ENCODE data around the gene FHIT. TPM values are rescaled to one million over a fixed set of nuclear protein-coding genes. Genes with fewer than 3 reads are reported as not detected.

The FHIT gene
- total RNA-seq, 1 donor from 2014 or later = 5.7 TPM

DNA sequence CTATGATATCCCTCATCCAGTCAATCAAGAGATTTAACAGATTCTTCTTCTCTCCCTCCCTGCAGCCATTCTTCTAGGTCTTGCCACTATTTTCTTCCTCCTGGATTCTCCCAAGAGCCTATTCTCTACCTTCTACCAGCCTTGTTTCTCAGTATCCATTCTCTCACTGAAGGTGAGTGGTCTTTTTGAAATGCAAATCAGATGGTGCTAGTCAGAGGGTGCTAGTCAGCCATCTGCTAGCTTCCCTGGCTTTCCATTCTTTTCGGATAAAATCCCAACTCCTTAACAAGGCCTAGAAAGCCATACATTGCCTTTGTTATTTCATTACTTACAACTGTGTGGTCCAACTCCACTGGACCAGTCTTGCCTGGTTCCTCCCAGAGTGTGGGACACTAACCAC is 1467.1 kb downstream of the FHIT start:
- TF ChIP-seq, protein P1, sequence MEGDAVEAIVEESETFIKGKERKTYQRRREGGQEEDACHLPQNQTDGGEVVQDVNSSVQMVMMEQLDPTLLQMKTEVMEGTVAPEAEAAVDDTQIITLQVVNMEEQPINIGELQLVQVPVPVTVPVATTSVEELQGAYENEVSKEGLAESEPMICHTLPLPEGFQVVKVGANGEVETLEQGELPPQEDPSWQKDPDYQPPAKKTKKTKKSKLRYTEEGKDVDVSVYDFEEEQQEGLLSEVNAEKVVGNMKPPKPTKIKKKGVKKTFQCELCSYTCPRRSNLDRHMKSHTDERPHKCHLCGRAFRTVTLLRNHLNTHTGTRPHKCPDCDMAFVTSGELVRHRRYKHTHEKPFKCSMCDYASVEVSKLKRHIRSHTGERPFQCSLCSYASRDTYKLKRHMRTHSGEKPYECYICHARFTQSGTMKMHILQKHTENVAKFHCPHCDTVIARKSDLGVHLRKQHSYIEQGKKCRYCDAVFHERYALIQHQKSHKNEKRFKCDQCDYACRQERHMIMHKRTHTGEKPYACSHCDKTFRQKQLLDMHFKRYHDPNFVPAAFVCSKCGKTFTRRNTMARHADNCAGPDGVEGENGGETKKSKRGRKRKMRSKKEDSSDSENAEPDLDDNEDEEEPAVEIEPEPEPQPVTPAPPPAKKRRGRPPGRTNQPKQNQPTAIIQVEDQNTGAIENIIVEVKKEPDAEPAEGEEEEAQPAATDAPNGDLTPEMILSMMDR (IDR thresholded peaks at IDR 0.05) = no peak
- TF ChIP-seq EZH2 (IDR thresholded peaks at IDR 0.05) (no peak), EZH2phosphoT487 (IDR thresholded peaks at IDR 0.05) (no peak)
- no peak overlapping the region for H3K4me3 Mint-ChIP-seq
- H2AFZ ChIP-seq (replicated peaks) = peak overlapping the region; percentile 47
- no peak overlapping the region for H3K4me3 ChIP-seq
- no peak overlapping the region for H3K27ac Mint-ChIP-seq
- H3K36me3 Mint-ChIP-seq = no peaks in the 10 kb centered on the region
- H3K79me2 ChIP-seq (ENCODE audit: low read depth) = no peaks in the 10 kb centered on the region
- no peaks in the 10 kb centered on the region for H4K20me1 ChIP-seq (ENCODE audit: low read depth)
- no peaks in the 10 kb centered on the region for H3K27me3 Mint-ChIP-seq (ENCODE audit: insufficient read depth, low read depth)
- no peak overlapping the region for H3K9ac ChIP-seq
- peaks cover 3% of the 10 kb centered on the region for H3K9me3 Mint-ChIP-seq
- H3K9me3 ChIP-seq (ENCODE audit: low read depth) = no peaks in the 10 kb centered on the region
- H3K4me1 ChIP-seq = peaks cover 5% of the 10 kb centered on the region
- H3K27me3 ChIP-seq = no peaks in the 10 kb centered on the region
- no peaks in the 10 kb centered on the region for H3F3A ChIP-seq (ENCODE audit: low read depth)
- no peak overlapping the region for H3K27ac ChIP-seq
- no peak overlapping the region for H3K4me2 ChIP-seq
- no peaks in the 10 kb centered on the region for H3K4me1 Mint-ChIP-seq
- DNase-seq (ENCODE audit: low spot score) = no peak
- no peaks in the 10 kb centered on the region for H3K36me3 ChIP-seq

DNA sequence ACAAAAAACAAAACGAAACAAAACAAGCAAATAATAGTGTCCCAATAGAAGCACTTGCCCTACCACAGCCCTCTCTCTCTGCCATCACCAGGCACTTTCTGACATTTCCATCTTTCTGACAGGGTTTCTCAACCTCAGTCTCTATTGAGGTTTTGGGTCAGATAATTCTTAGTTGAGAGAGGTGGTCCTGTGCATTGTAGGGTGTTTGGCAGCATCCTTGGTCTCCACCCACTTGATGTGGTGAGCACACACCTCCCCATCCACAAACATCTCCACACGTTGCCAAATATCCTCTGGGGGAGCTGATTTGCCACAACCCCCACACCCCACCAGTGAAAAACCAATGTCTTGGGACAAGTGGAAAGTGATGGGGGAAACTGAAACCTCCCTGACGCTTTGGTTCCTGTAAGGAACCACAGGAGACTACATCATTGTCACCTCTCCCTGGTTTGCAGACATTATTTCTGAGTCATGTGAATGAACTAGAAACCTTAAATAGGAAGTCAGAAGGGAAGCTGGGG is 1467.7 kb downstream of the FHIT start:
- peaks cover 10% of the 10 kb centered on the region for H3K4me1 ChIP-seq
- no peaks in the 10 kb centered on the region for H3K36me3 ChIP-seq
- no peaks in the 10 kb centered on the region for H3K27me3 ChIP-seq
- Mint-ChIP-seq H3K4me1 (no peaks in the 10 kb centered on the region), H3K27me3 (ENCODE audit: insufficient read depth, low read depth) (no peaks in the 10 kb centered on the region), H3K36me3 (no peaks in the 10 kb centered on the region), H3K4me3 (no peak overlapping the region), H3K9me3 (peaks cover 3% of the 10 kb centered on the region), H3K27ac (no peak overlapping the region)
- H2AFZ ChIP-seq (replicated peaks) = no peak overlapping the region
- H3K9ac ChIP-seq = no peak overlapping the region
- no peaks in the 10 kb centered on the region for H3K9me3 ChIP-seq (ENCODE audit: low read depth)
- no peak overlapping the region for H3K27ac ChIP-seq
- H3K79me2 ChIP-seq (ENCODE audit: low read depth) = no peaks in the 10 kb centered on the region
- H3K4me3 ChIP-seq = no peak overlapping the region
- H3F3A ChIP-seq (ENCODE audit: low read depth) = no peaks in the 10 kb centered on the region
- no peak overlapping the region for H3K4me2 ChIP-seq
- no peak for DNase-seq (ENCODE audit: low spot score)
- H4K20me1 ChIP-seq (ENCODE audit: low read depth) = no peaks in the 10 kb centered on the region
- TF ChIP-seq, protein P1 (IDR thresholded peaks at IDR 0.05) = no peak
- TF ChIP-seq EZH2 (IDR thresholded peaks at IDR 0.05) (no peak), EZH2phosphoT487 (IDR thresholded peaks at IDR 0.05) (no peak)

DNA sequence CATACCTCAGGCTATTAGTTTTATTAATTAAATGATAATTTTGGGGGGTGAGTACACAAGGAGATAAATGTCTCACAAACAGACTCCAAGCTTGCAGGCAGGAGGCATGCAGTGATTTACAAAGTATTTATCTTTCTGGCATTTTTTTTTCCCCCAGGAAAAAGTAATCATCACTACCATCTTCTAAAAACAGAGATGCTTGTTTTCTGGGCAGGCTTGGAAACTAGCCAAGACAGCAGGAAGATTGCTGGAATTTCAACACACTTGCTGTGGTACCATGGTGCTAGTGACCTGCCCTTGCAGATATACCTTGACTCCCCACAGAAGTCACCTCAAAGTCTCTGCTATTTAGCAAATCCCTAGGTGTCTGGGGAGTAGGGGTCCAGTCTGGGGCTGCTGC is 1468.6 kb downstream of the FHIT start:
- H3K27ac ChIP-seq = no peak overlapping the region
- DNase-seq (ENCODE audit: low spot score) = no peak
- H3K4me1 ChIP-seq = peaks cover 10% of the 10 kb centered on the region
- no peak overlapping the region for H2AFZ ChIP-seq (replicated peaks)
- no peak overlapping the region for H3K4me2 ChIP-seq
- Mint-ChIP-seq H3K4me1 (no peaks in the 10 kb centered on the region), H3K9me3 (peaks cover 3% of the 10 kb centered on the region), H3K36me3 (no peaks in the 10 kb centered on the region), H3K27me3 (ENCODE audit: insufficient read depth, low read depth) (peaks cover under 1% of the 10 kb centered on the region), H3K27ac (no peak overlapping the region), H3K4me3 (no peak overlapping the region)
- no peaks in the 10 kb centered on the region for H3F3A ChIP-seq (ENCODE audit: low read depth)
- no peaks in the 10 kb centered on the region for H3K9me3 ChIP-seq (ENCODE audit: low read depth)
- H3K27me3 ChIP-seq = no peaks in the 10 kb centered on the region
- H3K4me3 ChIP-seq = no peak overlapping the region
- H3K9ac ChIP-seq = no peak overlapping the region
- no peaks in the 10 kb centered on the region for H3K79me2 ChIP-seq (ENCODE audit: low read depth)
- TF ChIP-seq, protein P1 (IDR thresholded peaks at IDR 0.05) = no peak
- TF ChIP-seq EZH2 (IDR thresholded peaks at IDR 0.05) (no peak), EZH2phosphoT487 (IDR thresholded peaks at IDR 0.05) (no peak)
- no peaks in the 10 kb centered on the region for H3K36me3 ChIP-seq
- H4K20me1 ChIP-seq (ENCODE audit: low read depth) = no peaks in the 10 kb centered on the region

All from neural progenitor cell (in vitro differentiated cells).